HEK293 (cell line): Measurements from ENCODE around the gene USP31.

Experiments used
- CTCF ChIA-PET: fragments of 350-600 bp; formaldehyde crosslinking; extraction: SDS; loops from one replicate; lab custom pipeline; 2021; ENCODE audit warnings: antibody characterized with exemption; lab: Yijun Ruan, JAX
- POLR2A ChIA-PET: fragments of 300-600 bp; formaldehyde crosslinking; extraction: SDS; loops from one replicate; lab custom pipeline; 2020; ENCODE audit warnings: antibody characterized with exemption, inconsistent platforms; lab: Yijun Ruan, JAX
- H3K27ac ChIP-seq: fragments of 200-500 bp; sonication (Bioruptor generic); 2 replicates; pipeline ENCODE4 v1.5.1; 2014; ENCODE audit warnings: low read depth, low read length, control low read depth, inconsistent platforms; ENCODE audit errors: extremely low read depth
- H3K36me3 ChIP-seq, 2 experiments: fragments of 200-500 bp in 1 of 2; sonication (Bioruptor generic) in 1 of 2; 1 replicate in 1 of 2; 2 replicates in 1 of 2; pipeline ENCODE4 v1.5.1; 2014 to 2017; ENCODE audit warnings: inconsistent platforms in 2 of 2, low read length in 2 of 2; ENCODE audit not compliant: control insufficient read depth in 2 of 2, insufficient read depth in 1 of 2
- H3K4me1 ChIP-seq: fragments of 200-500 bp; sonication (Bioruptor generic); 2 replicates; pipeline ENCODE4 v1.5.1; 2014; ENCODE audit warnings: mild to moderate bottlenecking, low read length, inconsistent platforms; ENCODE audit not compliant: control insufficient read depth, insufficient read depth
- H3K4me3 ChIP-seq: 2 replicates; pipeline ENCODE4 v1.5.1; 2011; ENCODE audit warnings: low read depth, mild to moderate bottlenecking, control low read depth, low read length, moderate library complexity
- H3K9me3 ChIP-seq: fragments of 200-500 bp; sonication (Bioruptor generic); 2 replicates; pipeline ENCODE4 v1.5.1; 2014; ENCODE audit warnings: low read depth, low read length, inconsistent platforms; ENCODE audit not compliant: control insufficient read depth, insufficient read depth
- BCL11B ChIP-seq: fragments of 450-650 bp; formaldehyde crosslinking; IDR thresholded peaks from 2 replicates; pipeline ENCODE4 v1.5.1; 2016; ENCODE audit warnings: low read depth, missing biosample characterization, missing genetic modification characterization
- CTCF ChIP-seq: fragments of 450-650 bp; formaldehyde crosslinking; IDR thresholded peaks from 2 replicates; pipeline ENCODE4 v1.5.1; 2016; ENCODE audit warnings: missing biosample characterization, missing genetic modification characterization
- ELK4 ChIP-seq: IDR thresholded peaks from 2 replicates; pipeline ENCODE4 v1.6.1; 2011; ENCODE audit warnings: mild to moderate bottlenecking, low read depth, low read length, borderline replicate concordance
- KLF1 ChIP-seq: fragments of 450-650 bp; formaldehyde crosslinking; IDR thresholded peaks from 2 replicates; pipeline ENCODE4 v1.5.1; 2016; ENCODE audit warnings: missing biosample characterization, missing genetic modification characterization
- PBX3 ChIP-seq: sonication (generic); formaldehyde crosslinking; IDR thresholded peaks from 2 replicates; pipeline ENCODE4 v1.8.1; 2022; ENCODE audit warnings: mild to moderate bottlenecking, moderate library complexity, missing genetic modification reagents
- PRDM10 ChIP-seq: fragments of 450-650 bp; formaldehyde crosslinking; IDR thresholded peaks from 2 replicates; pipeline ENCODE4 v1.5.1; 2016; ENCODE audit warnings: missing biosample characterization, missing genetic modification characterization
- REPIN1 ChIP-seq: fragments of 450-650 bp; formaldehyde crosslinking; IDR thresholded peaks from 2 replicates; pipeline ENCODE4 v1.5.1; 2017; ENCODE audit warnings: missing biosample characterization, missing genetic modification characterization, low read depth
- SP2 ChIP-seq: fragments of 450-650 bp; formaldehyde crosslinking; IDR thresholded peaks from 2 replicates; pipeline ENCODE4 v1.5.1; 2016; ENCODE audit warnings: missing biosample characterization, missing genetic modification characterization
- TSHZ1 ChIP-seq: fragments of 450-650 bp; formaldehyde crosslinking; IDR thresholded peaks from 2 replicates; pipeline ENCODE4 v1.5.1; 2016; ENCODE audit warnings: missing biosample characterization, missing genetic modification characterization, borderline replicate concordance
- ZNF157 ChIP-seq: fragments of 450-650 bp; formaldehyde crosslinking; IDR thresholded peaks from 2 replicates; pipeline ENCODE4 v1.5.1; 2016; ENCODE audit warnings: missing biosample characterization, missing genetic modification characterization
- ZNF23 ChIP-seq: fragments of 450-650 bp; formaldehyde crosslinking; IDR thresholded peaks from 2 replicates; pipeline ENCODE4 v1.5.1; 2016; ENCODE audit warnings: missing biosample characterization, missing genetic modification characterization, borderline replicate concordance
- ZNF311 ChIP-seq: fragments of 450-650 bp; formaldehyde crosslinking; IDR thresholded peaks from 2 replicates; pipeline ENCODE4 v1.5.1; 2017; ENCODE audit warnings: missing biosample characterization, missing genetic modification characterization, borderline replicate concordance
- ZNF341 ChIP-seq: fragments of 450-650 bp; formaldehyde crosslinking; IDR thresholded peaks from 2 replicates; pipeline ENCODE4; 2016; ENCODE audit warnings: low read depth, missing biosample characterization, missing genetic modification characterization
- ZNF510 ChIP-seq: fragments of 450-650 bp; formaldehyde crosslinking; IDR thresholded peaks from 2 replicates; pipeline ENCODE4 v1.5.1; 2018; ENCODE audit warnings: mild to moderate bottlenecking, missing genetic modification characterization, missing biosample characterization; ENCODE audit not compliant: insufficient replicate concordance
- ZNF530 ChIP-seq: fragments of 450-650 bp; formaldehyde crosslinking; IDR thresholded peaks from 2 replicates; pipeline ENCODE4 v1.5.1; 2016; ENCODE audit warnings: low read depth, missing biosample characterization, missing genetic modification characterization
- ZNF548 ChIP-seq: fragments of 450-650 bp; formaldehyde crosslinking; IDR thresholded peaks from 2 replicates; pipeline ENCODE4 v1.5.1; 2016; ENCODE audit warnings: missing biosample characterization, missing genetic modification characterization
- ZNF623 ChIP-seq: fragments of 450-650 bp; formaldehyde crosslinking; IDR thresholded peaks from 2 replicates; pipeline ENCODE4 v1.5.1; 2016; ENCODE audit warnings: missing biosample characterization, missing genetic modification characterization
- ZNF639 ChIP-seq: fragments of 450-650 bp; formaldehyde crosslinking; IDR thresholded peaks from 2 replicates; pipeline ENCODE4 v1.5.1; 2016; ENCODE audit warnings: missing biosample characterization, missing genetic modification characterization
- ZNF645 ChIP-seq: fragments of 450-650 bp; formaldehyde crosslinking; IDR thresholded peaks from 2 replicates; pipeline ENCODE4; 2016; ENCODE audit warnings: missing biosample characterization, missing genetic modification characterization

Gene USP31

GRCh38 chr16:23129686-23130085, 19.6 kb downstream of the USP31 start (continued):
- TF ChIP-seq TSHZ1 (tag by site-specific recombination) (no peak), ZNF639 (tag by site-specific recombination) (no peak), ZNF623 (no peak)

GRCh38 chr16:23128056-23128455, 21.2 kb downstream of the USP31 start:
- Histone ChIP-seq H3K36me3 (no peaks in the 10 kb centered on the region), H3K4me3 (no peak overlapping the region), H3K27ac (no peak overlapping the region), H3K9me3 (no peaks in the 10 kb centered on the region), H3K4me1 (peaks cover 19% of the 10 kb centered on the region; the same call in 1 of the 2 replicates)
- POLR2A ChIA-PET, result interaction anchor here (0.6 kb wide), 1 partner anchor 36 kb away, joined by 3 read pairs; no protein-coding TSS in a partner anchor
- CTCF ChIA-PET, result no interaction called here
- TF ChIP-seq BCL11B (tag by site-specific recombination) (no peak), SP2 (tag by site-specific recombination) (no peak), ELK4 (no peak), ZNF311 (tag by site-specific recombination) (no peak), ZNF23 (no peak), PBX3 (no peak), PRDM10 (no peak), KLF1 (no peak), CTCF (tag by site-specific recombination) (no peak), ZNF157 (tag by site-specific recombination) (no peak), ZNF530 (tag by site-specific recombination) (no peak), ZNF548 (tag by site-specific recombination) (no peak), ZNF645 (no peak), ZNF341 (tag by site-specific recombination) (no peak), ZNF510 (tag by site-specific recombination) (no peak), REPIN1 (no peak)
